GM12874 (cell line): ENCODE measurements around the gene CCDC60.

ENCODE experiments used
- TF ChIP-seq, protein P1 (sequence below): IDR thresholded peaks from 2 replicates; pipeline ENCODE4 v1.5.1; 2011; ENCODE audit warnings: low read depth, mild to moderate bottlenecking, control low read depth, low read length, moderate library complexity; ENCODE audit not compliant: insufficient read depth

CCDC60 gene

DNA sequence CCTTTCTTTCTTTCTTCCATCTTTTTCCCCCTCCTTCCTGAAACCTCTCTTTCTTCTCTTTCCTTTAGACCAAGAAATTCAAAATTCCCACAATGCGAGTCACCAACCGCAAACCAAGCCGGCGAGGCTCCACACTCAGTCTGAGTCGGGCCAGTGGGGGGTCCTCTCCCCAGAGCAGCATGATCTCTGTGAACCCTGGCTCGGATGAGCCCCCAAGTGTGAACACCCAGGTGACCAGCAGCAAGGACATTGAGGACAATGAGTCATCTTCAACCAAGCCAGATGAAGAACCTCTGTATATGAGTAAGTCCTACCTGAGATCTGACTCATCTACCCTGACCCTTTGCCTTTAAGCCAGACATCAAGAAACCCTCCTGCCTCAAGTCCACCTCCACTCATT lies 170.5 kb downstream of the CCDC60 start:
- TF ChIP-seq, protein P1, sequence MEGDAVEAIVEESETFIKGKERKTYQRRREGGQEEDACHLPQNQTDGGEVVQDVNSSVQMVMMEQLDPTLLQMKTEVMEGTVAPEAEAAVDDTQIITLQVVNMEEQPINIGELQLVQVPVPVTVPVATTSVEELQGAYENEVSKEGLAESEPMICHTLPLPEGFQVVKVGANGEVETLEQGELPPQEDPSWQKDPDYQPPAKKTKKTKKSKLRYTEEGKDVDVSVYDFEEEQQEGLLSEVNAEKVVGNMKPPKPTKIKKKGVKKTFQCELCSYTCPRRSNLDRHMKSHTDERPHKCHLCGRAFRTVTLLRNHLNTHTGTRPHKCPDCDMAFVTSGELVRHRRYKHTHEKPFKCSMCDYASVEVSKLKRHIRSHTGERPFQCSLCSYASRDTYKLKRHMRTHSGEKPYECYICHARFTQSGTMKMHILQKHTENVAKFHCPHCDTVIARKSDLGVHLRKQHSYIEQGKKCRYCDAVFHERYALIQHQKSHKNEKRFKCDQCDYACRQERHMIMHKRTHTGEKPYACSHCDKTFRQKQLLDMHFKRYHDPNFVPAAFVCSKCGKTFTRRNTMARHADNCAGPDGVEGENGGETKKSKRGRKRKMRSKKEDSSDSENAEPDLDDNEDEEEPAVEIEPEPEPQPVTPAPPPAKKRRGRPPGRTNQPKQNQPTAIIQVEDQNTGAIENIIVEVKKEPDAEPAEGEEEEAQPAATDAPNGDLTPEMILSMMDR, result no peak

DNA sequence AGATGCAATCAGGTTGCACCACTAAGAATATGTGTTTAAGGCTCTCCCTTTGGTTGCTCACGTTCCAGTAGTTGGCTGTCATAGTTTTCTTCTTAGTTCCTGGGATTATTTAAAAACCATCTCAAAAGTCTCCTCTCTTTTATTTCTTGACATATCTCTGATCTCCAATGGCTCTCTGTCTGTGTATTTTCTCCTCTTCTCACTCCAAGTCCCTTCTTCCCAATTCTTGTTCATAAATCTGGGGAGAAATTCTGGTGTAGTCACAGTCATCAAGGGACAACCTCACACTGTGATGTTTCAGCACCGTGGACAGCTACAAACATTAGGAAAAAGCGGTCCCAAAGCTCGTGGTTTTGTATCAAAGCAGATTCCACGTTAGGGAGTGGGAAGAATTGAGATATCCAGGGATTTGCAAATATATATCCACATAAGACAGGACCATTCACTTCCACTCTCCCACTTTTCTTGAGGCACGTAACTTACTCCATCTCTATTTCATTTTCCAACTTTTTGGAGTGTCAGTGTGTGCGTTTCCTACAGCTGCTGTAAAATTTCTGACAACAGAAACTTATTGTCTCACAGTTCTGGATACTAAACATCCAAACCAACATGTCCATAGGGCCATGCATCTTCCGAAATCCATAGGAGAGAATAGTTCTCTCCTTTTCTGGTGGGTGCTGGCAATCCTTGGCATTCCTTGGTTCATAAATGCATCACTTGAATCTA lies 178.4 kb downstream of the CCDC60 start:
- TF ChIP-seq, protein P1, result no peak

DNA sequence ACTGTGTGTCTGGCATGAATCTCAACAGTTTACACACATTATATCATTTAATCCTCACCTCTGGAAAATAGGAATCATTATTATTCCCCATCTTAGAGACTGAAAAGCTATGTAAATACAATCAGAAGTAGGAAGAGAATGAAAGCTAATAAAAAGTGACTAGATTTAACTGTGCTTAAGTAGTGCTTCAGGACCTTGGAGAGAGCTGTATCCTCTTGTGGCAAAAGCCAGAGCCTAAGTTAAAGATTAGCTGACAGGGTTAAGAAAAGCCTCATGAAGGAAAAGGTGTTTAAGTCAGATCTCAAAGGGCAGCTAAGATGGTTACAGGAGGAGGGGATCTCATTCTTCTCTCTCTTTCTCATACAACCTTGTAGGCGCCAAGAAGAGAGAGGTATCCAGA lies 193.7 kb downstream of the CCDC60 start:
- TF ChIP-seq, protein P1, result no peak

GRCh38 chr12:119540476-119540875 lies 205.9 kb downstream of the CCDC60 start:
- TF ChIP-seq, protein P1, result no peak

GRCh38 chr12:119544765-119545625 lies 210.5 kb downstream of the CCDC60 start:
- TF ChIP-seq, protein P1, result peak; percentile 82

DNA sequence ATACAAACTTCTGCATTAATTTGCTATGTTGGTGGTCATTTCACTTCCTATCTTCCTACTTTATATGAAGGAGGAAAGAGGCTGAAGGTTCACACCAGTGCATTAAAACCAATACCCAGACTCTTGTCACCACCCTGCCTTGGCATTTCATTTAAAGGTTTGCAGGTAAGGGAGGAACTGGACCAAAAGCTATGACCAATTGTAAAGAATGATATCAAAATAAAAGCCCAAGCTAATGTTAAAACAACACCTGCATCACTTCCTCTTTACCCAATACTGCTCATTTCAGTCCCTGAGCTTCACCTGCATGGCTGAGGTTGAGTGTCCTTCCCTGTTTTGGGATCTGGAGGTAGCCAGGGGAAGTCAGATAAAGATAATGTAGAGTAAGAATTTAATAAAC lies 211.8 kb downstream of the CCDC60 start:
- TF ChIP-seq, protein P1, result no peak

- TF ChIP-seq, protein P1, result no peak
These were observed 212.5 kb downstream of the CCDC60 start for GRCh38 chr12:119547001-119547400.
